Testis (tissue), 2 donors: ENCODE data around the gene RGSL1.

ENCODE experiments used
- CTCF ChIP-seq, 3 experiments: fragments of 450-650 bp in 2 of 3; fragments of 200-600 bp in 1 of 3; sonication (generic) in 1 of 3; IDR thresholded peaks; one replicate each; pipeline ENCODE4 v1.5.1; 2016 to 2019; ENCODE audit warnings: antibody characterized with exemption in 3 of 3, mild to moderate bottlenecking in 2 of 3, moderate library complexity in 1 of 3
- POLR2A ChIP-seq: fragments of 450-650 bp; IDR thresholded peaks from one replicate; pipeline ENCODE4 v1.6.1; 2017; ENCODE audit warnings: antibody characterized with exemption, mild to moderate bottlenecking, moderate library complexity

GRCh38 chr1:182405578-182405977 lies 44.4 kb upstream of the RGSL1 start:
- TF ChIP-seq CTCF (IDR thresholded peaks at IDR 0.05) (no peak), POLR2A (no peak)
